CD4-positive, alpha-beta T cell (primary cell): ENCODE measurements around the gene AVPR1A. TPM values are rescaled to one million over a fixed set of nuclear protein-coding genes. Genes with fewer than 3 reads are reported as not detected.
A peak's percentile ranks its signal among the peaks of the same experiment; 100 is the strongest.

Experiments used
- ATAC-seq: fragments of 200-7000 bp; cut with Tn5 transposase; one replicate; pipeline ENCODE4 v1.10.0; 2022; ENCODE audit warnings: mild to moderate bottlenecking; ENCODE audit not compliant: poor library complexity
- CTCF ChIA-PET: fragments of 350-600 bp; sonication (Branson Sonifier 250); formaldehyde crosslinking; loops from one replicate; lab custom pipeline; 2021; ENCODE audit warnings: antibody characterized with exemption, inconsistent platforms; lab: Charles Lee
- POLR2A ChIA-PET: fragments of 350-600 bp; sonication (Branson Sonifier 250); formaldehyde crosslinking; loops from one replicate; lab custom pipeline; 2021; ENCODE audit warnings: antibody characterized with exemption, inconsistent platforms; lab: Charles Lee
- DNase-seq, 14 experiments: peaks; one replicate each; pipeline ENCODE4 v3.0.0-alpha.2; 2013 to 2020; ENCODE audit warnings: mixed read lengths in 2 of 14
- H3K27ac ChIP-seq, 2 donors: one replicate each; pipeline versions ENCODE4 v1.5.1 to v1.7.0; 2013; ENCODE audit warnings: low read length in 2 of 2, low read depth in 1 of 2, mild to moderate bottlenecking in 1 of 2
- H3K27me3 ChIP-seq, 2 experiments: 1 replicate in 1 of 2; 2 replicates in 1 of 2; pipeline versions ENCODE4 v1.6.1 to v1.7.0; 2013; ENCODE audit warnings: low read length in 2 of 2, control low read depth in 1 of 2, mild to moderate bottlenecking in 1 of 2, moderate library complexity in 1 of 2; ENCODE audit not compliant: insufficient read depth in 2 of 2, control insufficient read depth in 1 of 2
- H3K36me3 ChIP-seq: one replicate; pipeline ENCODE4 v1.6.1; 2013; ENCODE audit warnings: low read length, control low read depth; ENCODE audit not compliant: insufficient read depth
- H3K4me1 ChIP-seq: one replicate; pipeline ENCODE4 v1.6.1; 2013; ENCODE audit warnings: low read length, control low read depth; ENCODE audit not compliant: insufficient read depth
- H3K4me3 ChIP-seq: one replicate; pipeline ENCODE4 v1.5.1; 2013; ENCODE audit warnings: mild to moderate bottlenecking, low read length, moderate library complexity
- H3K9me3 ChIP-seq, 2 experiments: 1 replicate in 1 of 2; 2 replicates in 1 of 2; pipeline versions ENCODE4 v1.6.1 to v1.7.0; 2013; ENCODE audit warnings: low read length in 2 of 2, mild to moderate bottlenecking in 2 of 2, control low read depth in 1 of 2, moderate library complexity in 1 of 2; ENCODE audit not compliant: control insufficient read depth in 1 of 2, insufficient read depth in 1 of 2
- H3K27ac Mint-ChIP-seq: one replicate; pipeline ENCODE4 v1.8.0; 2020; ENCODE audit warnings: mixed read lengths
- H3K27me3 Mint-ChIP-seq: one replicate; pipeline ENCODE4 v1.8.0; 2021; ENCODE audit warnings: mixed read lengths
- H3K36me3 Mint-ChIP-seq: one replicate; pipeline ENCODE4 v1.8.0; 2021; ENCODE audit warnings: low read depth, mixed read lengths
- H3K4me1 Mint-ChIP-seq: one replicate; pipeline ENCODE4 v1.8.0; 2021; ENCODE audit warnings: low read depth, mixed read lengths
- H3K4me3 Mint-ChIP-seq: one replicate; pipeline ENCODE4 v1.8.0; 2020; ENCODE audit warnings: mild to moderate bottlenecking, mixed read lengths
- H3K9me3 Mint-ChIP-seq: one replicate; pipeline ENCODE4 v1.8.0; 2020; ENCODE audit warnings: mixed read lengths
- CTCF ChIP-seq: fragments of 200-600 bp; IDR thresholded peaks from one replicate; pipeline ENCODE4 v1.8.0; 2022; ENCODE audit warnings: antibody characterized with exemption, mild to moderate bottlenecking
- intact Hi-C, 2 experiments: fragments of 100-400 bp; cut with DNase I in 1 of 2; cut with micrococcal nuclease in 1 of 2; formaldehyde crosslinking; loops; one replicate each; pipeline versions ENCODE4 v1.15.1 to v1.9.0; 2023 to 2025; cut with DNase I, micrococcal nuclease
- total RNA-seq, 174 experiments: library from RNA in 2 of 174; stranded (reverse) in 2 of 174; gene quantifications; one replicate each; pipeline ENCODE4 v1.2.3 and lab custom pipeline; 2021 to 2026

AVPR1A gene
- total RNA-seq, 2 experiments from 2014 or later: not detected

DNA sequence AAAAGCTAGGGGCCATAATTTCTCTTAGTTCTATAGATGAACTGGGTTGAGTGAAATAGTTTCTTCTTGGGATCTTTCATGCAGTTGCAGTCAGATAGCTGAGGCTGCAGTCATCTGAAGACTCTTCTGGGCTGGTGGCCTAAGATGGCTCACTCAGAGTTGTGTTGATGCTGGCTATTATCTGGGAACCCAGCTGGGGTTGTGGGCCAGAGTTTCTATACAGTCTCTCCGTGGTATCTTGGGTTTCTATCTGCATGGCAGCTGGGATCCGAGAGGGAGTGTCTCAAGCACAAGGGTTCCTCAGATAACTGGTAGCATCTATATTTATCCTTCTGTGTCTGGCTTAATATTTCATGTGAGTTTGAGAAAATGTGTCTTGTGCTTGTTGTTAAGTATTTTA is 21.1 kb downstream of the AVPR1A start:
- H3K27ac Mint-ChIP-seq: no peak overlapping the region
- POLR2A ChIA-PET: no interaction called here

GRCh38 chr12:63124778-63125177 is 26.2 kb downstream of the AVPR1A start:
- CTCF ChIA-PET: no interaction called here
- no peak overlapping the region for H3K27ac Mint-ChIP-seq
- no peak overlapping the region for H3K27ac ChIP-seq
- no peaks in the 10 kb centered on the region for H3K9me3 Mint-ChIP-seq
- ATAC-seq: no peak
- no peaks in the 10 kb centered on the region for H3K36me3 ChIP-seq
- H3K4me1 Mint-ChIP-seq: no peaks in the 10 kb centered on the region
- H3K9me3 ChIP-seq: peaks cover 0 to 4% of the 10 kb centered on the region in 2 experiments
- H3K4me1 ChIP-seq: no peaks in the 10 kb centered on the region
- no peak for TF ChIP-seq CTCF
- POLR2A ChIA-PET: no interaction called here
- no peaks in the 10 kb centered on the region for H3K27me3 Mint-ChIP-seq
- H3K4me3 Mint-ChIP-seq: no peak overlapping the region
- H3K36me3 Mint-ChIP-seq: no peaks in the 10 kb centered on the region
- no peaks in the 10 kb centered on the region for H3K27me3 ChIP-seq
- intact Hi-C loops: no loop called here
- H3K4me3 ChIP-seq: no peak overlapping the region
- DNase-seq: no peak

More for the DNA sequence above, 21.1 kb downstream of the AVPR1A start:
- H3K36me3 ChIP-seq: no peaks in the 10 kb centered on the region
- Mint-ChIP-seq H3K36me3 (no peaks in the 10 kb centered on the region), H3K4me3 (no peak overlapping the region), H3K4me1 (no peaks in the 10 kb centered on the region), H3K27me3 (no peaks in the 10 kb centered on the region), H3K9me3 (no peaks in the 10 kb centered on the region)
- DNase-seq (no peak), ATAC-seq (no peak)
- no peak overlapping the region for H3K4me3 ChIP-seq
- no peaks in the 10 kb centered on the region for H3K9me3 ChIP-seq
- intact Hi-C loops: no loop called here
- no peak for TF ChIP-seq CTCF
- H3K27me3 ChIP-seq: no peaks in the 10 kb centered on the region
- H3K4me1 ChIP-seq: no peaks in the 10 kb centered on the region
- H3K27ac ChIP-seq: no peak overlapping the region
- CTCF ChIA-PET: no interaction called here

DNA sequence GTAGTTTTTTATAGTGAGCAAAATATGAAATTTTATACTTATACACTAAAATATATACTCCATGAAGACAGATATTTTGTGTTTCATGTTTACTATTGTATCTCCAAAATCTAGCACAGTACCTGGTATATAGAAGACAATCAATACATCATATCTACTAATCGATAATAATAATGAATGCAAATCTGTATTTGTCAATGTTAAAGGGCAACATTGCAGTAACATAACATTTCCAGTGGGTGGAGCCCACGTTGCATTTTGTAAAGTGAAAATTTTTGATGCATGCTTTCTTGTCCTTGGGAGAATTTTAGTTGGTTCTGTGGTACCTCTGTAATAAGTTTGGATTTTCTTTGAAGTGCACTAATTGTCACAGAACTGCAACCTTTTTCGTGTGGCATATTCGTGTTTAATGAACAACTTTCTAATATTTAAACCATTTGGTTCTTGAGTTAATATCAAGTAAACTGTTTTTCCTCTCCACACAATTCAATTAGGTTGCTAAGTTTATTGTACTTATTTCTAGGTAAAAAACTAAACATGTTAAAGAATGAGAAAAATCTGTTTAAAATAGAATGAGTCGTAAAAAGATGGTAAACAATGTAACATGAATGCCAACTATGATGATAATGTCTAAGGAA is 47.4 kb downstream of the AVPR1A start:
- no peaks in the 10 kb centered on the region for H3K4me1 ChIP-seq
- CTCF ChIA-PET: no interaction called here
- no peaks in the 10 kb centered on the region for H3K9me3 ChIP-seq
- Mint-ChIP-seq H3K27ac (no peak overlapping the region), H3K36me3 (no peaks in the 10 kb centered on the region), H3K27me3 (peaks cover 6% of the 10 kb centered on the region), H3K9me3 (no peaks in the 10 kb centered on the region), H3K4me1 (no peaks in the 10 kb centered on the region), H3K4me3 (no peak overlapping the region)
- H3K36me3 ChIP-seq: no peaks in the 10 kb centered on the region
- intact Hi-C loops: loop anchor here (2.0 to 5.0 kb wide), 2 partner anchors 697 to 699 kb away; no protein-coding TSS in a partner anchor
- peak in 4 of 14 experiments; percentile 3 to 29 (median 12) for DNase-seq
- no peak overlapping the region for H3K4me3 ChIP-seq
- no peak for ATAC-seq
- H3K27me3 ChIP-seq: no peaks in the 10 kb centered on the region
- H3K27ac ChIP-seq: no peak overlapping the region
- POLR2A ChIA-PET: no interaction called here
- peak; percentile 82 for TF ChIP-seq CTCF
